HEK293 (cell line): ENCODE results near the gene ESPL1.

Experiments
- ZNF292 ChIP-seq: fragments of 450-650 bp; formaldehyde crosslinking; IDR thresholded peaks from 2 replicates; pipeline ENCODE4 v1.5.1; 2016; ENCODE audit warnings: low read depth, missing biosample characterization, missing genetic modification characterization, borderline replicate concordance
- TF ChIP-seq, protein P1 (sequence below): fragments of 450-650 bp; formaldehyde crosslinking; IDR thresholded peaks from 2 replicates; pipeline ENCODE4 v1.5.1; 2016; ENCODE audit warnings: missing biosample characterization, missing genetic modification characterization
- TF ChIP-seq, protein P2 (sequence below): fragments of 450-650 bp; formaldehyde crosslinking; IDR thresholded peaks from 2 replicates; pipeline ENCODE4 v1.5.1; 2016; ENCODE audit warnings: missing biosample characterization, missing genetic modification characterization
- TF ChIP-seq, protein P3 (sequence below): fragments of 450-650 bp; formaldehyde crosslinking; IDR thresholded peaks from 2 replicates; pipeline ENCODE4 v1.5.1; 2016; ENCODE audit warnings: missing biosample characterization, missing genetic modification characterization
- TF ChIP-seq, protein P4 (sequence below): fragments of 450-650 bp; formaldehyde crosslinking; IDR thresholded peaks from 2 replicates; pipeline ENCODE4 v1.5.1; 2017; ENCODE audit warnings: missing biosample characterization, missing genetic modification characterization

DNA sequence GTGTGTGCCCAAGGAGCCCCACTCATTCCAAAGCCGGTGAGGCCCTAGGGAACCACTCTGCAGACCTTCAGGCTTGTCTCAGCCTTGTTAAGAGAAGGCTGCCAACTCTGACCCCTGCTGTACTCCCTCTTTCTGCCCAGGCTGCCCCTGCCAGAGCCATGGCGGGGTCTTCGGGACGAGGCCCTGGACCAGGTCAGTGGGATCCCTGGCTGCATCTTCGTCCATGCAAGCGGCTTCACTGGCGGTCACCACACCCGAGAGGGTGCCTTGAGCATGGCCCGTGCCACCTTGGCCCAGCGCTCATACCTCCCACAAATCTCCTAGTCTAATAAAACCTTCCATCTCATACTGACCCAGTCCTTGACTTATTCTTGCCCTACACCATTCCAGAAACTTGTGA is 38.7 kb downstream of the ESPL1 start:
- TF ChIP-seq, protein P1, sequence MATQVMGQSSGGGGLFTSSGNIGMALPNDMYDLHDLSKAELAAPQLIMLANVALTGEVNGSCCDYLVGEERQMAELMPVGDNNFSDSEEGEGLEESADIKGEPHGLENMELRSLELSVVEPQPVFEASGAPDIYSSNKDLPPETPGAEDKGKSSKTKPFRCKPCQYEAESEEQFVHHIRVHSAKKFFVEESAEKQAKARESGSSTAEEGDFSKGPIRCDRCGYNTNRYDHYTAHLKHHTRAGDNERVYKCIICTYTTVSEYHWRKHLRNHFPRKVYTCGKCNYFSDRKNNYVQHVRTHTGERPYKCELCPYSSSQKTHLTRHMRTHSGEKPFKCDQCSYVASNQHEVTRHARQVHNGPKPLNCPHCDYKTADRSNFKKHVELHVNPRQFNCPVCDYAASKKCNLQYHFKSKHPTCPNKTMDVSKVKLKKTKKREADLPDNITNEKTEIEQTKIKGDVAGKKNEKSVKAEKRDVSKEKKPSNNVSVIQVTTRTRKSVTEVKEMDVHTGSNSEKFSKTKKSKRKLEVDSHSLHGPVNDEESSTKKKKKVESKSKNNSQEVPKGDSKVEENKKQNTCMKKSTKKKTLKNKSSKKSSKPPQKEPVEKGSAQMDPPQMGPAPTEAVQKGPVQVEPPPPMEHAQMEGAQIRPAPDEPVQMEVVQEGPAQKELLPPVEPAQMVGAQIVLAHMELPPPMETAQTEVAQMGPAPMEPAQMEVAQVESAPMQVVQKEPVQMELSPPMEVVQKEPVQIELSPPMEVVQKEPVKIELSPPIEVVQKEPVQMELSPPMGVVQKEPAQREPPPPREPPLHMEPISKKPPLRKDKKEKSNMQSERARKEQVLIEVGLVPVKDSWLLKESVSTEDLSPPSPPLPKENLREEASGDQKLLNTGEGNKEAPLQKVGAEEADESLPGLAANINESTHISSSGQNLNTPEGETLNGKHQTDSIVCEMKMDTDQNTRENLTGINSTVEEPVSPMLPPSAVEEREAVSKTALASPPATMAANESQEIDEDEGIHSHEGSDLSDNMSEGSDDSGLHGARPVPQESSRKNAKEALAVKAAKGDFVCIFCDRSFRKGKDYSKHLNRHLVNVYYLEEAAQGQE (tag by site-specific recombination), result no peak
- TF ChIP-seq, protein P2, sequence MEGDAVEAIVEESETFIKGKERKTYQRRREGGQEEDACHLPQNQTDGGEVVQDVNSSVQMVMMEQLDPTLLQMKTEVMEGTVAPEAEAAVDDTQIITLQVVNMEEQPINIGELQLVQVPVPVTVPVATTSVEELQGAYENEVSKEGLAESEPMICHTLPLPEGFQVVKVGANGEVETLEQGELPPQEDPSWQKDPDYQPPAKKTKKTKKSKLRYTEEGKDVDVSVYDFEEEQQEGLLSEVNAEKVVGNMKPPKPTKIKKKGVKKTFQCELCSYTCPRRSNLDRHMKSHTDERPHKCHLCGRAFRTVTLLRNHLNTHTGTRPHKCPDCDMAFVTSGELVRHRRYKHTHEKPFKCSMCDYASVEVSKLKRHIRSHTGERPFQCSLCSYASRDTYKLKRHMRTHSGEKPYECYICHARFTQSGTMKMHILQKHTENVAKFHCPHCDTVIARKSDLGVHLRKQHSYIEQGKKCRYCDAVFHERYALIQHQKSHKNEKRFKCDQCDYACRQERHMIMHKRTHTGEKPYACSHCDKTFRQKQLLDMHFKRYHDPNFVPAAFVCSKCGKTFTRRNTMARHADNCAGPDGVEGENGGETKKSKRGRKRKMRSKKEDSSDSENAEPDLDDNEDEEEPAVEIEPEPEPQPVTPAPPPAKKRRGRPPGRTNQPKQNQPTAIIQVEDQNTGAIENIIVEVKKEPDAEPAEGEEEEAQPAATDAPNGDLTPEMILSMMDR (tag by site-specific recombination), result no peak
- TF ChIP-seq, protein P3, sequence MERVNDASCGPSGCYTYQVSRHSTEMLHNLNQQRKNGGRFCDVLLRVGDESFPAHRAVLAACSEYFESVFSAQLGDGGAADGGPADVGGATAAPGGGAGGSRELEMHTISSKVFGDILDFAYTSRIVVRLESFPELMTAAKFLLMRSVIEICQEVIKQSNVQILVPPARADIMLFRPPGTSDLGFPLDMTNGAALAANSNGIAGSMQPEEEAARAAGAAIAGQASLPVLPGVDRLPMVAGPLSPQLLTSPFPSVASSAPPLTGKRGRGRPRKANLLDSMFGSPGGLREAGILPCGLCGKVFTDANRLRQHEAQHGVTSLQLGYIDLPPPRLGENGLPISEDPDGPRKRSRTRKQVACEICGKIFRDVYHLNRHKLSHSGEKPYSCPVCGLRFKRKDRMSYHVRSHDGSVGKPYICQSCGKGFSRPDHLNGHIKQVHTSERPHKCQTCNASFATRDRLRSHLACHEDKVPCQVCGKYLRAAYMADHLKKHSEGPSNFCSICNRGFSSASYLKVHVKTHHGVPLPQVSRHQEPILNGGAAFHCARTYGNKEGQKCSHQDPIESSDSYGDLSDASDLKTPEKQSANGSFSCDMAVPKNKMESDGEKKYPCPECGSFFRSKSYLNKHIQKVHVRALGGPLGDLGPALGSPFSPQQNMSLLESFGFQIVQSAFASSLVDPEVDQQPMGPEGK (tag by site-specific recombination), result no peak
- no peak for TF ChIP-seq ZNF292
- TF ChIP-seq, protein P4, sequence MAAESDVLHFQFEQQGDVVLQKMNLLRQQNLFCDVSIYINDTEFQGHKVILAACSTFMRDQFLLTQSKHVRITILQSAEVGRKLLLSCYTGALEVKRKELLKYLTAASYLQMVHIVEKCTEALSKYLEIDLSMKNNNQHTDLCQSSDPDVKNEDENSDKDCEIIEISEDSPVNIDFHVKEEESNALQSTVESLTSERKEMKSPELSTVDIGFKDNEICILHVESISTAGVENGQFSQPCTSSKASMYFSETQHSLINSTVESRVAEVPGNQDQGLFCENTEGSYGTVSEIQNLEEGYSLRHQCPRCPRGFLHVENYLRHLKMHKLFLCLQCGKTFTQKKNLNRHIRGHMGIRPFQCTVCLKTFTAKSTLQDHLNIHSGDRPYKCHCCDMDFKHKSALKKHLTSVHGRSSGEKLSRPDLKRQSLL (tag by site-specific recombination), result no peak
